ENCODE results near the gene DHRS13. TPM values are rescaled to one million over a fixed set of nuclear protein-coding genes. Genes with fewer than 3 reads are reported as not detected.

The DHRS13 gene
- total and polyA plus RNA-seq, 10 of the 15 experiments (the other 5 are each of a cell fraction or from before 2014, with no cell fraction given), result 0.18 to 55.2 (median 31.3) TPM; not detected in 1

DNA sequence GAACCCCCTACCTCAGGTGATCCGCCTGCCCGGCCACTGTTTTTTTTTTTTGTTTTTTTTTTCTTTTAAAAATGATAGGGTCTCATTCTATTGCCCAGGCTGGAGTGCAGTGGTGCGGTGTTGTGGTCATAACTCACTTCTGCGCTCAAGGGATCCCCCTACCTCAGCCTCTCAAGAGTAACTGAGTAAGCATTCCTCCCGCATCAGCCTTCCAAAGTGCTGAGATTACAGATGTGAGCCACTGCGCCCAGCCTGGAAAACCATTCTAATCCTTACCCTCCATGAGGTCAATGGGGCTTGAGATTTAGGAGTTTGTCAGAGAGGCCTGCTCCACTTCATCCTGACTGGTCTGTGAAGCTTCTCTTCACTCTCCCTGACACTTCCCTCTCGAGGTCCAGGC is 35.6 kb downstream of the DHRS13 start (continued):
- TF ChIP-seq, protein P1, sequence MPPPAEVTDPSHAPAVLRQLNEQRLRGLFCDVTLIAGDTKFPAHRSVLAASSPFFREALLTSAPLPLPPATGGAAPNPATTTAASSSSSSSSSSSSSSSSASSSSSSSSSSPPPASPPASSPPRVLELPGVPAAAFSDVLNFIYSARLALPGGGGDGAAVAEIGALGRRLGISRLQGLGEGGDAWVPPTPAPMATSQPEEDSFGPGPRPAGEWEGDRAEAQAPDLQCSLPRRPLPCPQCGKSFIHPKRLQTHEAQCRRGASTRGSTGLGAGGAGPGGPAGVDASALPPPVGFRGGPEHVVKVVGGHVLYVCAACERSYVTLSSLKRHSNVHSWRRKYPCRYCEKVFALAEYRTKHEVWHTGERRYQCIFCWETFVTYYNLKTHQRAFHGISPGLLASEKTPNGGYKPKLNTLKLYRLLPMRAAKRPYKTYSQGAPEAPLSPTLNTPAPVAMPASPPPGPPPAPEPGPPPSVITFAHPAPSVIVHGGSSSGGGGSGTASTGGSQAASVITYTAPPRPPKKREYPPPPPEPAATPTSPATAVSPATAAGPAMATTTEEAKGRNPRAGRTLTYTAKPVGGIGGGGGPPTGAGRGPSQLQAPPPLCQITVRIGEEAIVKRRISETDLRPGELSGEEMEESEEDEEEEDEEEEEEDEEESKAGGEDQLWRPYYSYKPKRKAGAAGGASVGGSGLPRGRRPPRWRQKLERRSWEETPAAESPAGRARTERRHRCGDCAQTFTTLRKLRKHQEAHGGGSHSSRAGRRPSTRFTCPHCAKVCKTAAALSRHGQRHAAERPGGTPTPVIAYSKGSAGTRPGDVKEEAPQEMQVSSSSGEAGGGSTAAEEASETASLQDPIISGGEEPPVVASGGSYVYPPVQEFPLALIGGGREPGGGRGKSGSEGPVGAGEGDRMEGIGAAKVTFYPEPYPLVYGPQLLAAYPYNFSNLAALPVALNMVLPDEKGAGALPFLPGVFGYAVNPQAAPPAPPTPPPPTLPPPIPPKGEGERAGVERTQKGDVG (CRISPR knock-in tag; IDR thresholded peaks at IDR 0.05), result no peak
- no peak for TF ChIP-seq JUNB (IDR thresholded peaks at IDR 0.05)
- TF ChIP-seq EP300 (IDR thresholded peaks at IDR 0.05; ENCODE audit: borderline replicate concordance in 1 of 2, control insufficient read depth in 1 of 2, low read depth in 2 of 2, low read length in 2 of 2), result no peak
- no peak for TF ChIP-seq TARDBP (IDR thresholded peaks at IDR 0.05; ENCODE audit: borderline replicate concordance)
- TF ChIP-seq POLR2AphosphoS2 (IDR thresholded peaks at IDR 0.05; ENCODE audit: low read depth, low read length), result no peak

- H3K9me3 ChIP-seq (replicated peaks; ENCODE audit: control insufficient read depth, insufficient read depth, low read length), result no peaks in the 10 kb centered on the region
- H3K4me3 ChIP-seq, result no peak overlapping the region
- ChIA-PET CTCF (interaction anchor here (0.7 to 2.2 kb wide), 6 partner anchors 14 to 219 kb away, joined by 3 to 12 read pairs (median 4); no protein-coding TSS in a partner anchor), SMC1A (ENCODE audit: uncharacterized antibody, unreplicated experiment) (interaction anchor here (0.9 to 4.0 kb wide), 2 partner anchors 27 to 103 kb away, joined by 3 to 19 read pairs; no protein-coding TSS in a partner anchor), RAD21 (ENCODE audit: unreplicated experiment) (interaction anchor here (0.7 to 2.4 kb wide), 4 partner anchors 13 to 139 kb away, joined by 4 to 7 read pairs (median 5); no protein-coding TSS in a partner anchor), POLR2A (interaction anchor here (0.6 to 1.0 kb wide), 3 partner anchors 23 to 1555 kb away, joined by 3 to 4 read pairs (median 3); partner anchors contain the start of gene FAM222B)
- peak overlapping the region; percentile 32 for H3K9ac ChIP-seq (ENCODE audit: control insufficient read depth, insufficient read depth, low read length)
- peaks cover 13% of the 10 kb centered on the region for H3K4me1 ChIP-seq (ENCODE audit: control insufficient read depth, insufficient read depth, low read length)
- FAIRE-seq, result peak; percentile 94
- H3K79me2 ChIP-seq (ENCODE audit: control insufficient read depth, insufficient read depth, low read length), result no peaks in the 10 kb centered on the region
- no peaks in the 10 kb centered on the region for H3K27me3 ChIP-seq (replicated peaks in 1 of 2; ENCODE audit: control insufficient read depth in 2 of 2, insufficient read depth in 2 of 2, low read length in 1 of 2)
- peak overlapping the region; percentile 48 for H2AFZ ChIP-seq (ENCODE audit: control insufficient read depth, low read depth, low read length)
- DNase-seq (ENCODE audit: low read depth, low spot score), result no peak
- no peaks in the 10 kb centered on the region for H4K20me1 ChIP-seq (ENCODE audit: control insufficient read depth, insufficient read depth)
- ATAC-seq, result peak; percentile 91
- no TSS peak for BruUV-seq (replicated peaks)
- TF ChIP-seq MXI1 (IDR thresholded peaks at IDR 0.05; ENCODE audit: low read depth, low read length) (peak; percentile 39; the same call in 1 of the 2 replicates), GATAD2B (conservative IDR thresholded peaks at IDR 0.05; ENCODE audit: low read depth) (no peak), IRF4 (IDR thresholded peaks at IDR 0.05; ENCODE audit: low read depth, low read length) (0 out of 2 replicates have a peak, but pooled peaks have one; percentile 31), JUND (IDR thresholded peaks at IDR 0.05; ENCODE audit: low read depth, low read length) (no peak), POLR2A (IDR thresholded peaks at IDR 0.05; ENCODE audit: low read depth, low read length) (0 out of 2 replicates have a peak, but pooled peaks have one; percentile 35), POLR2AphosphoS5 (IDR thresholded peaks at IDR 0.05; ENCODE audit: low read length) (0 out of 2 replicates have a peak, but pooled peaks have one; percentile 28), POU2F2 (IDR thresholded peaks at IDR 0.05; ENCODE audit: borderline replicate concordance, low read depth, low read length) (peak; percentile 96), SPI1 (IDR thresholded peaks at IDR 0.05; ENCODE audit: borderline replicate concordance, insufficient read depth, low read depth, low read length) (peak; percentile 47; the same call in 1 of the 2 replicates)
- WGBS (ENCODE audit: insufficient coverage, insufficient replicate concordance, low lambda C conversion rate, missing lambda C conversion rate), result 68% methylated on average over 13 of the region's 13 CpGs
- H3K27ac ChIP-seq (ENCODE audit: control insufficient read depth, insufficient read depth), result peak overlapping the region; percentile 31; the same call in 1 of the 2 replicates
- H3K4me2 ChIP-seq (ENCODE audit: control insufficient read depth, insufficient read depth), result peak overlapping the region; percentile 22; the same call in 1 of the 2 replicates
- in situ Hi-C loops (cut with MboI), result no loop called here
- no peaks in the 10 kb centered on the region; a peak in 1 of 4 replicates for H3K36me3 ChIP-seq (ENCODE audit: control insufficient read depth in 2 of 2, insufficient read depth in 2 of 2, low read length in 1 of 2)
- intact Hi-C loops (cut with micrococcal nuclease; ENCODE audit: unreplicated experiment), result no loop called here
Measured at GRCh38 chr17:28865946-28866752, 36.7 kb downstream of the DHRS13 start.

Data from GM12878 (cell line).